K562 (cell line): ENCODE measurements around the gene SERTAD1. TPM values are rescaled to one million over a fixed set of nuclear protein-coding genes. Genes with fewer than 3 reads are reported as not detected.

Experiments
- ATAC-seq: fragments of 200-7000 bp; cut with Tn5 transposase; 3 replicates; pipeline ENCODE4 v1.9.1; 2020; ENCODE audit warnings: moderate library complexity
- BruUV-seq: library from RNA; stranded (reverse); fragments of 400-500 nt; replicated peaks from 2 replicates; lab custom pipeline; 2021; lab: Mats Ljungman, UMichigan
- CTCF ChIA-PET: fragments of 300-600 bp; formaldehyde crosslinking; extraction: SDS; loops from one replicate; lab custom pipeline; 2021; ENCODE audit warnings: low intra/inter-chr PET ratio; lab: Yijun Ruan, JAX
- POLR2A ChIA-PET: fragments of 300-600, 350-650 bp; sonication (Branson Sonifier 250); formaldehyde crosslinking; extraction: SDS; loops from one replicate; lab custom pipeline; 2021; ENCODE audit warnings: antibody characterized with exemption, inconsistent platforms; lab: Yijun Ruan, JAX
- DNase-seq, 4 experiments: peaks; one replicate each; pipeline versions ENCODE4 v3.0.0 to v3.0.0-alpha.2; 2011 to 2018; ENCODE audit warnings: low spot score in 3 of 4, mixed read lengths in 3 of 4; ENCODE audit errors: extremely low read depth in 1 of 4
- FAIRE-seq: peaks from 2 replicates; lab custom pipeline; 2011; peaks lifted over from hg19 to GRCh38; lab: Jason Lieb, UNC
- H2AFZ ChIP-seq: 2 replicates; pipeline ENCODE4 v1.6.0; 2011; ENCODE audit warnings: low read depth, low read length, control low read depth, inconsistent platforms
- H3K27ac ChIP-seq: fragments of 200-600 bp; 3 replicates; pipeline ENCODE4 v1.8.0; 2011; ENCODE audit warnings: low read depth, mild to moderate bottlenecking, control low read depth, inconsistent platforms, low read length, moderate library complexity, mixed read lengths; ENCODE audit errors: extremely low read depth
- H3K27me3 ChIP-seq, 2 experiments: fragments of 300-600 bp in 1 of 2; 2 replicates in 1 of 2; 3 replicates in 1 of 2; pipeline versions ENCODE4 v1.6.0 to v1.8.0; 2011; ENCODE audit warnings: inconsistent platforms in 2 of 2, low read length in 2 of 2, mild to moderate bottlenecking in 1 of 2, mixed read lengths in 1 of 2, moderate library complexity in 1 of 2; ENCODE audit not compliant: control insufficient read depth in 2 of 2, insufficient read depth in 2 of 2
- H3K36me3 ChIP-seq: fragments of 300-600 bp; 3 replicates; pipeline ENCODE4 v1.8.0; 2011; ENCODE audit warnings: mild to moderate bottlenecking, low read length, inconsistent platforms; ENCODE audit not compliant: control insufficient read depth, insufficient read depth
- H3K4me1 ChIP-seq, 2 experiments: fragments of 200-600 bp in 1 of 2; replicated peaks in 1 of 2; 2 replicates in 1 of 2; 3 replicates in 1 of 2; pipeline versions ENCODE4 v1.5.1 to v1.8.0; 2011; ENCODE audit warnings: inconsistent platforms in 2 of 2, low read length in 2 of 2, mild to moderate bottlenecking in 1 of 2, mixed read lengths in 1 of 2, moderate library complexity in 1 of 2; ENCODE audit not compliant: control insufficient read depth in 2 of 2, insufficient read depth in 2 of 2
- H3K4me2 ChIP-seq: 2 replicates; pipeline ENCODE4 v1.6.1; 2011; ENCODE audit warnings: low read length, control low read depth, inconsistent platforms, mixed read lengths; ENCODE audit not compliant: insufficient read depth
- H3K4me3 ChIP-seq: fragments of 200-600 bp; sonication (generic), shearing (Covaris generic); 2 replicates; pipeline ENCODE4 v1.5.1; 2016; ENCODE audit warnings: control low read depth, inconsistent platforms
- H3K79me2 ChIP-seq: fragments of 200-600 bp; 3 replicates; pipeline ENCODE4 v1.8.0; 2011; ENCODE audit warnings: low read length, inconsistent platforms; ENCODE audit not compliant: control insufficient read depth, insufficient read depth
- H3K9ac ChIP-seq, 2 experiments: 2 replicates each; pipeline versions ENCODE4 v1.6.0 to v1.6.1; 2011; ENCODE audit warnings: low read depth in 2 of 2, low read length in 2 of 2, control low read depth in 1 of 2, inconsistent platforms in 1 of 2, mild to moderate bottlenecking in 1 of 2, mixed read lengths in 1 of 2; ENCODE audit not compliant: insufficient read depth in 1 of 2
- H3K9me1 ChIP-seq: one replicate; pipeline ENCODE4 v1.6.0; 2011; ENCODE audit warnings: inconsistent platforms, mild to moderate bottlenecking, low read length, moderate library complexity; ENCODE audit not compliant: control insufficient read depth, insufficient read depth
- H3K9me3 ChIP-seq: replicated peaks from 2 replicates; pipeline ENCODE4 v1.5.1; 2011; ENCODE audit warnings: low read depth, low read length, inconsistent platforms; ENCODE audit not compliant: control insufficient read depth, insufficient read depth
- H4K20me1 ChIP-seq: replicated peaks from 2 replicates; pipeline ENCODE4 v1.6.1; 2011; ENCODE audit warnings: low read length, inconsistent platforms, mixed read lengths; ENCODE audit not compliant: control insufficient read depth, insufficient read depth
- BCL6 ChIP-seq: fragments of 250-450 bp; sonication (Bioruptor Pico); IDR thresholded peaks from 2 replicates; pipeline ENCODE4 v1.4.0; 2020
- CBFA2T3 ChIP-seq: fragments of 450-650 bp; IDR thresholded peaks from 2 replicates; pipeline ENCODE4 v1.6.1; 2017
- CSDE1 ChIP-seq, 2 experiments: fragments of 450-650 bp; IDR thresholded peaks; 2 replicates each; pipeline ENCODE4 v1.6.1; 2016; ENCODE audit warnings: mild to moderate bottlenecking in 1 of 2
- DIDO1 ChIP-seq: fragments of 450-650 bp; IDR thresholded peaks from 2 replicates; pipeline ENCODE4 v1.6.1; 2016; ENCODE audit warnings: low read depth, missing biosample characterization, missing genetic modification characterization
- DNMT1 ChIP-seq: fragments of 450-650 bp; IDR thresholded peaks from 2 replicates; pipeline ENCODE4 v1.6.1; 2016; ENCODE audit warnings: antibody characterized with exemption, mild to moderate bottlenecking
- KLF1 ChIP-seq: fragments of 450-650 bp; IDR thresholded peaks from 2 replicates; pipeline ENCODE4 v1.6.1; 2016; ENCODE audit warnings: missing genetic modification characterization, missing compliant biosample characterization
- KLF10 ChIP-seq: fragments of 250-450 bp; sonication (Bioruptor Pico); IDR thresholded peaks from 2 replicates; pipeline ENCODE4 v1.6.1; 2021; ENCODE audit warnings: matching md5 sums
- MCM5 ChIP-seq: fragments of 450-650 bp; IDR thresholded peaks from 2 replicates; pipeline ENCODE4 v1.6.1; 2016; ENCODE audit warnings: low read depth
- NCOA6 ChIP-seq: fragments of 450-650 bp; IDR thresholded peaks from 2 replicates; pipeline ENCODE4 v1.6.1; 2017; ENCODE audit warnings: mild to moderate bottlenecking
- PCBP2 ChIP-seq: fragments of 200-400 bp; formaldehyde crosslinking; IDR thresholded peaks from 2 replicates; pipeline ENCODE4 v1.6.1; 2018; ENCODE audit warnings: low read length, low read depth, mild to moderate bottlenecking, moderate library complexity; ENCODE audit not compliant: poor library complexity, severe bottlenecking
- POLR2AphosphoS5 ChIP-seq: IDR thresholded peaks from 2 replicates; pipeline ENCODE4 v1.6.1; 2011; ENCODE audit warnings: mild to moderate bottlenecking, low read depth, low read length, moderate library complexity; ENCODE audit not compliant: control insufficient read depth, insufficient read depth
- PRPF4 ChIP-seq: fragments of 200-400 bp; formaldehyde crosslinking; IDR thresholded peaks from one replicate; pipeline ENCODE4 v1.6.1; 2017; ENCODE audit warnings: low read length, low read depth, mild to moderate bottlenecking; ENCODE audit not compliant: insufficient read depth, poor library complexity, severe bottlenecking
- ZNF12 ChIP-seq: sonication (generic); formaldehyde crosslinking; IDR thresholded peaks from 2 replicates; pipeline ENCODE4 v1.4.0; 2020; ENCODE audit warnings: mild to moderate bottlenecking, missing genetic modification reagents
- ZNF324 ChIP-seq: fragments of 250-450 bp; sonication (Bioruptor Pico); IDR thresholded peaks from 2 replicates; pipeline ENCODE4 v1.4.0; 2020; ENCODE audit warnings: mild to moderate bottlenecking
- ZNF384 ChIP-seq: IDR thresholded peaks from 2 replicates; pipeline ENCODE4 v1.6.1; 2012; ENCODE audit warnings: low read depth, low read length, improper control_type of control experiment
- WGBS: fragments of 100-300 bp; shearing (Covaris generic); methylation state at CpG from one replicate; pipeline ENCODE4 v1.1.6; 2016; ENCODE audit warnings: low coverage, mixed read lengths; ENCODE audit not compliant: insufficient coverage; ENCODE audit errors: missing lambda C conversion rate; 5-methylcytosine and 5-hydroxymethylcytosine counted together
- in situ Hi-C: fragments of 300-500 bp; cut with MboI; formaldehyde crosslinking; loops from 4 replicates; pipeline ENCODE4 v1.15.0; 2018; ENCODE audit warnings: inconsistent platforms, mixed read lengths
- intact Hi-C: fragments of 100-400 bp; cut with micrococcal nuclease; formaldehyde crosslinking; loops from 2 replicates; pipeline ENCODE4 v1.14.2; 2022
- polyA plus RNA-seq, 8 experiments: library from polyadenylated mRNA; depleted of rRNA in 4 of 8; stranded (reverse) in 5 of 8; unstranded in 3 of 8; fragments of >200 nt; fragmentation: Nextera tagmentation in 2 of 8; fragmentation: Illumina TruSeq in 1 of 8; extraction: Ambion mirVana in 2 of 8; extraction: Trizol in 1 of 8; gene quantifications; 2 replicates each; pipeline versions ENCODE4 v1.2.1 to v1.2.3, GENCODE V29; 2011 to 2014; ENCODE audit warnings: inconsistent platforms in 1 of 8, missing spikeins in 1 of 8
- total RNA-seq, 7 experiments: library from RNA; depleted of rRNA in 6 of 7; stranded (reverse); fragments of >200 nt in 6 of 7; fragmentation: Illumina TruSeq in 2 of 7; extraction: Trizol in 2 of 7; gene quantifications; 2 replicates each; pipeline versions ENCODE4 v1.2.1 to v1.2.3, GENCODE V29; 2011 to 2021; ENCODE audit warnings: low replicate concordance in 1 of 7
- TF ChIP-seq, protein P1 (sequence below): fragments of 250-450 bp; sonication (Bioruptor Pico); IDR thresholded peaks from 2 replicates; pipeline ENCODE4 v1.5.0; 2020; ENCODE audit warnings: mild to moderate bottlenecking
- TF ChIP-seq, protein P2 (sequence below): sonication (generic); formaldehyde crosslinking; IDR thresholded peaks from 2 replicates; pipeline ENCODE4 v1.8.0; 2022; ENCODE audit warnings: mild to moderate bottlenecking, missing genetic modification reagents
- TF ChIP-seq, protein P3 (sequence below): sonication (generic); formaldehyde crosslinking; IDR thresholded peaks from 2 replicates; pipeline ENCODE4 v1.8.0; 2022; ENCODE audit warnings: mild to moderate bottlenecking, low read depth, missing genetic modification reagents

The SERTAD1 gene
- total and polyA plus RNA-seq, 9 of the 15 experiments (the other 6 are each of a cell fraction or from before 2014, with no cell fraction given) = 0.15 to 8.7 (median 4.9) TPM

DNA sequence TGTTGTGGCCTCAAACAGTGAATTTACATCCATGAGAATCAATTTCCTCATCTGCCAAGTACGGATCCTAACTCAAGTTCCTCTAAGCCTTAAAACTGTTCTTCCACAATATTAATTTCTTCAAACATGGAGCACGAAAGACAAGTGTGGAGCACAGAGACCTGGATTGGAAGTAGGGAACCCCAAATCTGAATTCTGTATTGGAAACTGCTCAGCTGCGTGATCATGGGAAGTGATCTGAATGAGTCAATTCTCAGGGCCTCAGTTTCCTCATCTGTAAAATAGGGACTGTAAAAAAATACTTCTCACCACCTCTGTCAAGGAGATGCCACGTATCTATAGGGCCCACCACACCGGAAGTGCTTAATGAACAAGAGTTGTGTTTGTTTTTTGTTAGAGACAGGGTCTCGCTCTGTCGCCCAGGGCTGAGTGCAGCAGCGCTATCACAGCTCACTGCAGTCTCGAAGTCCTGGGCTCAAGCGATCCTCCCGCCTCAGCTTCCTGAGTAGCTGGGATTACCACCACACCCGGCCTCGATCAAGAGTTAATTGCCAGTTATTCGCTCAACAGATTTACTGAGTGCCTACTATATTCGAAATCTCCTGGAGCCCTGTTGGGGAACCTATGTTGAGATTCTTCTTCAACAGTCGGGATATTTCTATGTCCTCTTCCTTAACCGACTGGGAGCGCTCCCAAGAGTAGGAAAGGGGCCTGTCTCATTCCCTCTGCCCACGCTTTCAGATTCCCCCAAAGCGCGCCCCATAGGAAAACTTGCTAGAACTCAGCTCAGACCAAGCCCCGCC lies 16.7 kb upstream of the SERTAD1 start (continued):
- TF ChIP-seq, protein P1, sequence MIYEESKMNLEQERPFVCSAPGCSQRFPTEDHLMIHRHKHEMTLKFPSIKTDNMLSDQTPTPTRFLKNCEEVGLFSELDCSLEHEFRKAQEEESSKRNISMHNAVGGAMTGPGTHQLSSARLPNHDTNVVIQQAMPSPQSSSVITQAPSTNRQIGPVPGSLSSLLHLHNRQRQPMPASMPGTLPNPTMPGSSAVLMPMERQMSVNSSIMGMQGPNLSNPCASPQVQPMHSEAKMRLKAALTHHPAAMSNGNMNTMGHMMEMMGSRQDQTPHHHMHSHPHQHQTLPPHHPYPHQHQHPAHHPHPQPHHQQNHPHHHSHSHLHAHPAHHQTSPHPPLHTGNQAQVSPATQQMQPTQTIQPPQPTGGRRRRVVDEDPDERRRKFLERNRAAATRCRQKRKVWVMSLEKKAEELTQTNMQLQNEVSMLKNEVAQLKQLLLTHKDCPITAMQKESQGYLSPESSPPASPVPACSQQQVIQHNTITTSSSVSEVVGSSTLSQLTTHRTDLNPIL (CRISPR knock-in tag) = no peak
- TF ChIP-seq CBFA2T3 (0 out of 2 replicates have a peak, but pooled peaks have one; percentile 8), POLR2AphosphoS5 (0 out of 2 replicates have a peak, but pooled peaks have one; percentile 1)
- TF ChIP-seq, protein P2, sequence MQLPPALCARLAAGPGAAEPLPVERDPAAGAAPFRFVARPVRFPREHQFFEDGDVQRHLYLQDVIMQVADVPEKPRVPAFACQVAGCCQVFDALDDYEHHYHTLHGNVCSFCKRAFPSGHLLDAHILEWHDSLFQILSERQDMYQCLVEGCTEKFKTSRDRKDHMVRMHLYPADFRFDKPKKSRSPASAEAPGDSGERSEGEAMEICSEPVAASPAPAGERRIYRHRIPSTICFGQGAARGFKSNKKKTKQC (CRISPR knock-in tag) = peak; percentile 43; the same call in 1 of the 2 replicates

DNA sequence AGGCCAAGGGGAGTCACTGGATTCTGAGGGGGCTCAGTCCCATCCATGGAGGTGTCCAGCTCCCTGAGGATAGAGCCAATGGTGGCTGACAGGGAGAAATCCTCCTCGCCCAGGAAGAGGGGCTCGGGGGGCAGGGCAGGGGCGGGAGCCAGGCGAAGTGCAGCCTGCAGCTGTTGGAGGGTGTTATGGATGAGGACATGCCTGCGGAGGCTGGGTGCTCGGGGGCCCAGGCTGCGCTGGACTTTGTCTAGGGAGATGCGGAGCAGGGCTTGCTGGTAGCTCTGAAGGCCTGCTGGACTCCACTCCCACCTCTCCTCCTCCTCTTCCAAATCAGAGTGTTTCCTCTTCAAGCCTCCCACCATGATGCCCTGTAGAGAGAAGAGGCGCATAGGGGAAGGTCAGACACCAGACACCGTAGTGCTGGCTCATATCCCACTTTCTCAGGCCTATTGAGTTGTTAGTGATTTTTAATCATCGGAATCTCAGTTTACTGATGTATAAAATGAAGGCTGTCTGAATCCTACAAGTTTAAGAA lies 16.0 kb upstream of the SERTAD1 start:
- DNase-seq (no peak), FAIRE-seq (no peak), ATAC-seq (no peak)
- in situ Hi-C loops = no loop called here
- Histone ChIP-seq H3K4me3 (peak overlapping the region; percentile 90; the same call in 1 of the 2 replicates), H3K9me1 (no peaks in the 10 kb centered on the region), H2AFZ (no peak overlapping the region), H3K9ac (peak overlapping the region; percentile 66 to 81; a peak in 3 of 4 replicates), H3K27ac (no peak overlapping the region; the same call in 2 of the 3 replicates), H3K9me3 (no peaks in the 10 kb centered on the region), H3K79me2 (peaks cover 38% of the 10 kb centered on the region), H3K36me3 (peaks cover 28% of the 10 kb centered on the region), H3K27me3 (no peaks in the 10 kb centered on the region), H4K20me1 (peaks cover 22% of the 10 kb centered on the region), H3K4me1 (peaks cover 24 to 25% of the 10 kb centered on the region in 2 experiments), H3K4me2 (peak overlapping the region; percentile 89; the same call in 1 of the 2 replicates)
- ChIA-PET CTCF (no interaction called here), POLR2A (interaction anchor here (0.8 to 3.7 kb wide), 3 partner anchors 8 to 94 kb away, joined by 3 to 28 read pairs (median 3); partner anchors contain the start of genes C19orf47 and SERTAD1)
- 86% methylated on average over 10 of the region's 11 CpGs for WGBS
- intact Hi-C loops = loop anchor here (5.0 kb wide), 2 partner anchors 81 to 94 kb away; partner anchors contain the start of genes C19orf47 and PLD3
- BruUV-seq = no TSS peak
- TF ChIP-seq BCL6 (no peak), DNMT1 (no peak), KLF10 (CRISPR knock-in tag) (no peak), PCBP2 (no peak), CSDE1 (IDR thresholded peaks at IDR 0.05) (no peak), NCOA6 (no peak), ZNF384 (no peak), KLF1 (tag) (no peak), MCM5 (no peak), ZNF12 (CRISPR knock-in tag) (no peak), PRPF4 (no peak), ZNF324 (CRISPR knock-in tag) (no peak), DIDO1 (tag) (no peak)
- TF ChIP-seq, protein P3, sequence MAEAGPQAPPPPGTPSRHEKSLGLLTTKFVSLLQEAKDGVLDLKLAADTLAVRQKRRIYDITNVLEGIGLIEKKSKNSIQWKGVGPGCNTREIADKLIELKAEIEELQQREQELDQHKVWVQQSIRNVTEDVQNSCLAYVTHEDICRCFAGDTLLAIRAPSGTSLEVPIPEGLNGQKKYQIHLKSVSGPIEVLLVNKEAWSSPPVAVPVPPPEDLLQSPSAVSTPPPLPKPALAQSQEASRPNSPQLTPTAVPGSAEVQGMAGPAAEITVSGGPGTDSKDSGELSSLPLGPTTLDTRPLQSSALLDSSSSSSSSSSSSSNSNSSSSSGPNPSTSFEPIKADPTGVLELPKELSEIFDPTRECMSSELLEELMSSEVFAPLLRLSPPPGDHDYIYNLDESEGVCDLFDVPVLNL = no peak
